Measurements from ENCODE around the gene MOV10.

The MOV10 gene

GRCh38 chr1:112674986-112675727 is 698 bp downstream of the MOV10 start:
- peak overlapping the region; percentile 91 for H3K4me3 ChIP-seq (ENCODE audit: low read depth, low read length)
- no peak for TF ChIP-seq CTCF (IDR thresholded peaks at IDR 0.05; ENCODE audit: borderline replicate concordance, insufficient read depth, low read depth, low read length)

- peak overlapping the region; percentile 91 for H3K4me3 ChIP-seq (ENCODE audit: low read depth, low read length)
- no peak for TF ChIP-seq CTCF (IDR thresholded peaks at IDR 0.05; ENCODE audit: borderline replicate concordance, insufficient read depth, low read depth, low read length)
These were observed 1.4 kb downstream of the MOV10 start for GRCh38 chr1:112675728-112676381.

GRCh38 chr1:112676543-112676942 is 2.1 kb downstream of the MOV10 start:
- no peak overlapping the region for H3K4me3 ChIP-seq (ENCODE audit: low read depth, low read length)
- no peak for TF ChIP-seq CTCF (IDR thresholded peaks at IDR 0.05; ENCODE audit: borderline replicate concordance, insufficient read depth, low read depth, low read length)

- TF ChIP-seq CTCF (IDR thresholded peaks at IDR 0.05; ENCODE audit: borderline replicate concordance, insufficient read depth, low read depth, low read length): no peak
- H3K4me3 ChIP-seq (ENCODE audit: low read depth, low read length): no peak overlapping the region
These were observed 3.0 kb downstream of the MOV10 start for GRCh38 chr1:112677501-112677900.

- no peak overlapping the region for H3K4me3 ChIP-seq (ENCODE audit: low read depth, low read length)
- no peak for TF ChIP-seq CTCF (IDR thresholded peaks at IDR 0.05; ENCODE audit: borderline replicate concordance, insufficient read depth, low read depth, low read length)
These were observed 4.1 kb downstream of the MOV10 start for GRCh38 chr1:112678605-112679004.

GRCh38 chr1:112685913-112686312 is 11.5 kb downstream of the MOV10 start:
- H3K4me3 ChIP-seq (ENCODE audit: low read depth, low read length): no peak overlapping the region

More at GRCh38 chr1:112685913-112686312, 11.5 kb downstream of the MOV10 start:
- TF ChIP-seq CTCF (IDR thresholded peaks at IDR 0.05; ENCODE audit: borderline replicate concordance, insufficient read depth, low read depth, low read length): no peak

All from GM12875 (cell line).